ENCODE data around the gene RAI1. TPM values are rescaled to one million over a fixed set of nuclear protein-coding genes. Genes with fewer than 3 reads are reported as not detected.

RAI1 gene
- total and polyA plus RNA-seq, 2 donors: 4.3 to 10.9 TPM

- Histone ChIP-seq H3K27me3 (ENCODE audit: control insufficient read depth in 2 of 2, insufficient read depth in 1 of 2, low read length in 1 of 2) (no peaks in the 10 kb centered on the region), H3K27ac (ENCODE audit: low read depth in 1 of 2, low read length in 1 of 2) (peak overlapping the region; percentile 47 to 89), H3K4me3 (ENCODE audit: low read length in 2 of 2) (peak overlapping the region; percentile 43 to 44), H3K4me1 (ENCODE audit: control insufficient read depth in 2 of 2, insufficient read depth in 2 of 2, low read length in 2 of 2) (peaks cover 29 to 66% of the 10 kb centered on the region in 2 donors), H3K9me3 (ENCODE audit: control insufficient read depth in 2 of 2, insufficient read depth in 1 of 2, low read length in 1 of 2) (no peaks in the 10 kb centered on the region), H3K36me3 (ENCODE audit: control insufficient read depth in 2 of 2, insufficient read depth in 2 of 2, low read length in 1 of 2) (peaks cover 0 to 3% of the 10 kb centered on the region in 2 donors)
- WGBS: 9% methylated on average over 71 of the region's 71 CpGs
- DNase-seq (ENCODE audit: low read depth in 6 of 9, low spot score in 9 of 9): peak in 4 of 9 donors; percentile 65 to 83 (median 78)
These were observed 158.8 kb downstream of the RAI1 start for GRCh38 chr17:17839791-17840707.

- Histone ChIP-seq H3K4me1 (ENCODE audit: control insufficient read depth in 2 of 2, insufficient read depth in 2 of 2, low read length in 2 of 2) (peaks cover 22 to 66% of the 10 kb centered on the region in 2 donors), H3K27ac (ENCODE audit: low read depth in 1 of 2, low read length in 1 of 2) (peak overlapping the region; percentile 47 to 89), H3K4me3 (ENCODE audit: low read length in 2 of 2) (peak overlapping the region in 1 of 2 donors; percentile 44), H3K36me3 (ENCODE audit: control insufficient read depth in 2 of 2, insufficient read depth in 2 of 2, low read length in 1 of 2) (no peaks in the 10 kb centered on the region), H3K9me3 (ENCODE audit: control insufficient read depth in 2 of 2, insufficient read depth in 1 of 2, low read length in 1 of 2) (no peaks in the 10 kb centered on the region), H3K27me3 (ENCODE audit: control insufficient read depth in 2 of 2, insufficient read depth in 1 of 2, low read length in 1 of 2) (no peaks in the 10 kb centered on the region)
- DNase-seq (ENCODE audit: low read depth in 6 of 9, low spot score in 9 of 9): no peak
- 88% methylated on average over 7 of the region's 7 CpGs for whole genome bisulfite sequencing
These were observed 159.7 kb downstream of the RAI1 start for GRCh38 chr17:17840751-17841591.

GRCh38 chr17:17841601-17842025 lies 160.4 kb downstream of the RAI1 start:
- peaks cover 0 to under 1% of the 10 kb centered on the region in 2 donors for H3K36me3 ChIP-seq (ENCODE audit: control insufficient read depth in 2 of 2, insufficient read depth in 2 of 2, low read length in 1 of 2)
- H3K27me3 ChIP-seq (ENCODE audit: control insufficient read depth in 2 of 2, insufficient read depth in 1 of 2, low read length in 1 of 2): no peaks in the 10 kb centered on the region

GRCh38 chr17:17842111-17842876 lies 161.0 kb downstream of the RAI1 start:
- no peak for DNase-seq (ENCODE audit: low read depth in 6 of 9, low spot score in 9 of 9)
- H3K9me3 ChIP-seq (ENCODE audit: control insufficient read depth in 2 of 2, insufficient read depth in 1 of 2, low read length in 1 of 2): no peaks in the 10 kb centered on the region
- no peaks in the 10 kb centered on the region for H3K27me3 ChIP-seq (ENCODE audit: control insufficient read depth in 2 of 2, insufficient read depth in 1 of 2, low read length in 1 of 2)
- H3K4me1 ChIP-seq (ENCODE audit: control insufficient read depth in 2 of 2, insufficient read depth in 2 of 2, low read length in 2 of 2): peaks cover 21 to 72% of the 10 kb centered on the region in 2 donors
- peaks cover 0 to 4% of the 10 kb centered on the region in 2 donors for H3K36me3 ChIP-seq (ENCODE audit: control insufficient read depth in 2 of 2, insufficient read depth in 2 of 2, low read length in 1 of 2)
- peak overlapping the region in 1 of 2 donors; percentile 11 for H3K27ac ChIP-seq (ENCODE audit: low read depth in 1 of 2, low read length in 1 of 2)
- WGBS: 94% methylated on average over 9 of the region's 9 CpGs
- H3K4me3 ChIP-seq (ENCODE audit: low read length in 2 of 2): no peak overlapping the region

More at GRCh38 chr17:17841601-17842025, 160.4 kb downstream of the RAI1 start:
- WGBS: 89% methylated on average over 1 of the region's 1 CpG
- Histone ChIP-seq H3K4me1 (ENCODE audit: control insufficient read depth in 2 of 2, insufficient read depth in 2 of 2, low read length in 2 of 2) (peaks cover 22 to 71% of the 10 kb centered on the region in 2 donors), H3K27ac (ENCODE audit: low read depth in 1 of 2, low read length in 1 of 2) (peak overlapping the region in 1 of 2 donors; percentile 89), H3K4me3 (ENCODE audit: low read length in 2 of 2) (no peak overlapping the region), H3K9me3 (ENCODE audit: control insufficient read depth in 2 of 2, insufficient read depth in 1 of 2, low read length in 1 of 2) (no peaks in the 10 kb centered on the region)
- no peak for DNase-seq (ENCODE audit: low read depth in 6 of 9, low spot score in 9 of 9)

- H3K4me3 ChIP-seq (ENCODE audit: low read length in 2 of 2): no peak overlapping the region
- peaks cover 0 to 4% of the 10 kb centered on the region in 2 donors for H3K36me3 ChIP-seq (ENCODE audit: control insufficient read depth in 2 of 2, insufficient read depth in 2 of 2, low read length in 1 of 2)
- no peak overlapping the region for H3K27ac ChIP-seq (ENCODE audit: low read depth in 1 of 2, low read length in 1 of 2)
- no peaks in the 10 kb centered on the region for H3K27me3 ChIP-seq (ENCODE audit: control insufficient read depth in 2 of 2, insufficient read depth in 1 of 2, low read length in 1 of 2)
- WGBS: 96% methylated on average over 4 of the region's 4 CpGs
- H3K9me3 ChIP-seq (ENCODE audit: control insufficient read depth in 2 of 2, insufficient read depth in 1 of 2, low read length in 1 of 2): no peaks in the 10 kb centered on the region
- H3K4me1 ChIP-seq (ENCODE audit: control insufficient read depth in 2 of 2, insufficient read depth in 2 of 2, low read length in 2 of 2): peaks cover 13 to 72% of the 10 kb centered on the region in 2 donors
- DNase-seq (ENCODE audit: low read depth in 6 of 9, low spot score in 9 of 9): no peak
These were observed 161.8 kb downstream of the RAI1 start for GRCh38 chr17:17843096-17843495.

- no peaks in the 10 kb centered on the region for H3K9me3 ChIP-seq (ENCODE audit: control insufficient read depth in 2 of 2, insufficient read depth in 1 of 2, low read length in 1 of 2)
- peaks cover 15 to 72% of the 10 kb centered on the region in 2 donors for H3K4me1 ChIP-seq (ENCODE audit: control insufficient read depth in 2 of 2, insufficient read depth in 2 of 2, low read length in 2 of 2)
- no peak overlapping the region for H3K27ac ChIP-seq (ENCODE audit: low read depth in 1 of 2, low read length in 1 of 2)
- H3K36me3 ChIP-seq (ENCODE audit: control insufficient read depth in 2 of 2, insufficient read depth in 2 of 2, low read length in 1 of 2): peaks cover 0 to 4% of the 10 kb centered on the region in 2 donors
- no peak overlapping the region for H3K4me3 ChIP-seq (ENCODE audit: low read length in 2 of 2)
- no peak for DNase-seq (ENCODE audit: low read depth in 6 of 9, low spot score in 9 of 9)
- no peaks in the 10 kb centered on the region for H3K27me3 ChIP-seq (ENCODE audit: control insufficient read depth in 2 of 2, insufficient read depth in 1 of 2, low read length in 1 of 2)
- 97% methylated on average over 7 of the region's 7 CpGs for WGBS
These were observed 162.8 kb downstream of the RAI1 start for GRCh38 chr17:17844079-17844478.

- DNase-seq (ENCODE audit: low read depth in 6 of 9, low spot score in 9 of 9): no peak
- Histone ChIP-seq H3K4me3 (ENCODE audit: low read length in 2 of 2) (no peak overlapping the region), H3K27ac (ENCODE audit: low read depth in 1 of 2, low read length in 1 of 2) (no peak overlapping the region), H3K4me1 (ENCODE audit: control insufficient read depth in 2 of 2, insufficient read depth in 2 of 2, low read length in 2 of 2) (peaks cover 15 to 72% of the 10 kb centered on the region in 2 donors), H3K27me3 (ENCODE audit: control insufficient read depth in 2 of 2, insufficient read depth in 1 of 2, low read length in 1 of 2) (no peaks in the 10 kb centered on the region), H3K36me3 (ENCODE audit: control insufficient read depth in 2 of 2, insufficient read depth in 2 of 2, low read length in 1 of 2) (peaks cover 0 to 4% of the 10 kb centered on the region in 2 donors), H3K9me3 (ENCODE audit: control insufficient read depth in 2 of 2, insufficient read depth in 1 of 2, low read length in 1 of 2) (no peaks in the 10 kb centered on the region)
- WGBS: 97% methylated on average over 6 of the region's 6 CpGs
These were observed 163.2 kb downstream of the RAI1 start for GRCh38 chr17:17844500-17844899.

GRCh38 chr17:17845046-17845775 lies 164.0 kb downstream of the RAI1 start:
- Histone ChIP-seq H3K27ac (ENCODE audit: low read depth in 1 of 2, low read length in 1 of 2) (peak overlapping the region in 1 of 2 donors; percentile 43), H3K36me3 (ENCODE audit: control insufficient read depth in 2 of 2, insufficient read depth in 2 of 2, low read length in 1 of 2) (peaks cover 0 to 4% of the 10 kb centered on the region in 2 donors), H3K27me3 (ENCODE audit: control insufficient read depth in 2 of 2, insufficient read depth in 1 of 2, low read length in 1 of 2) (no peaks in the 10 kb centered on the region), H3K4me3 (ENCODE audit: low read length in 2 of 2) (no peak overlapping the region), H3K9me3 (ENCODE audit: control insufficient read depth in 2 of 2, insufficient read depth in 1 of 2, low read length in 1 of 2) (peaks cover 0 to 4% of the 10 kb centered on the region in 2 donors), H3K4me1 (ENCODE audit: control insufficient read depth in 2 of 2, insufficient read depth in 2 of 2, low read length in 2 of 2) (peaks cover 17 to 74% of the 10 kb centered on the region in 2 donors)
- 94% methylated on average over 13 of the region's 13 CpGs for WGBS
- no peak for DNase-seq (ENCODE audit: low read depth in 6 of 9, low spot score in 9 of 9)
